Measurements from ENCODE around the gene PMP22.

The PMP22 gene

DNA sequence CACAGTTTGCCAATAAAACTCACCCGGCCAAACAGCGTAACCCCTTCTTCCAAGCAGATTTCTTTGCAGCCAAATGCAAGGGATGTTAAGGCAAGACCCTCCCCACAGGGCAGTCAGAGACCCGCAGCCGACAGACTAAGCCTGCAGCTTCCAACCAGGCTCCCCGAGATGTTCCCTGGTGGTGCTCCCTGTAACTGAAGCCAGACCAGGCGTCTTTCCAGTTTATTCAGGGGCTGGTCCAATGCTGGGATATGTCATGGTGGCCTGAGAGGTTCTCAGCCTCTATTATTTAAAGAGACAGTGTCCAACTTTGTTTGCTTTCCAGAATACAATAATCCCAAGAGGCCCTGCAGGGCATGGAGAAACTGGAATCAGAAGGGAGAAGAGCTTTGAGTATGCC lies at the start of gene PMP22:
PMP22 (minus strand) TSS at position 196 of the 400 bp plus-strand sequence. CDS start 4,599 bp downstream, outside the sequence.
- TF ChIP-seq EZH2 (optimal IDR thresholded peaks at IDR 0.05; ENCODE audit: low read depth, low read length) (no peak), CTCF (IDR thresholded peaks at IDR 0.05; ENCODE audit: low read length) (no peak), EZH2phosphoT487 (IDR thresholded peaks at IDR 0.05; ENCODE audit: low read length) (no peak)
- no peaks in the 10 kb centered on the region for H3K9me3 ChIP-seq (replicated peaks; ENCODE audit: insufficient read depth, low read length)
- no peaks in the 10 kb centered on the region for H3F3A ChIP-seq (ENCODE audit: insufficient read depth, low read length)
- no peak within 1 kb of the TSS for H3K4me2 ChIP-seq (ENCODE audit: low read depth, low read length)
- H3K9ac ChIP-seq (ENCODE audit: low read length) = no peak within 1 kb of the TSS
- no peak within 1 kb of the TSS for H3K4me3 ChIP-seq (ENCODE audit: low read length)
- H3K27me3 ChIP-seq (replicated peaks; ENCODE audit: insufficient read depth, low read length) = no peaks in the 10 kb centered on the region
- H3K4me1 ChIP-seq (ENCODE audit: low read length) = no peaks in the 10 kb centered on the region
- H4K20me1 ChIP-seq (ENCODE audit: insufficient read depth, low read length) = no peaks in the 10 kb centered on the region
- no peaks in the 10 kb centered on the region for H3K9me2 ChIP-seq (replicated peaks; ENCODE audit: insufficient read depth, low read length)
- DNase-seq = no peak
- H2AFZ ChIP-seq (ENCODE audit: low read length) = no peak within 1 kb of the TSS
- no peak within 1 kb of the TSS for H3K27ac ChIP-seq (ENCODE audit: low read length)
- H3K79me2 ChIP-seq (ENCODE audit: low read length) = no peaks in the 10 kb centered on the region
- no peaks in the 10 kb centered on the region for H3K36me3 ChIP-seq (replicated peaks; ENCODE audit: insufficient read depth, low read length)

GRCh38 chr17:15311996-15312395 lies 46.9 kb upstream of the PMP22 start:
- no peaks in the 10 kb centered on the region for H3F3A ChIP-seq (ENCODE audit: insufficient read depth, low read length)
- no peak overlapping the region for H2AFZ ChIP-seq (ENCODE audit: low read length)
- H3K4me3 ChIP-seq (ENCODE audit: low read length) = no peak overlapping the region
- no peak overlapping the region for H3K4me2 ChIP-seq (ENCODE audit: low read depth, low read length)
- H3K79me2 ChIP-seq (ENCODE audit: low read length) = no peaks in the 10 kb centered on the region
- H3K27me3 ChIP-seq (replicated peaks; ENCODE audit: insufficient read depth, low read length) = no peaks in the 10 kb centered on the region
- no peaks in the 10 kb centered on the region for H4K20me1 ChIP-seq (ENCODE audit: insufficient read depth, low read length)
- H3K9ac ChIP-seq (ENCODE audit: low read length) = no peak overlapping the region
- no peak for TF ChIP-seq EZH2phosphoT487 (IDR thresholded peaks at IDR 0.05; ENCODE audit: low read length)
- no peak for TF ChIP-seq EZH2 (optimal IDR thresholded peaks at IDR 0.05; ENCODE audit: low read depth, low read length)
- no peak for TF ChIP-seq CTCF (IDR thresholded peaks at IDR 0.05; ENCODE audit: low read length)
- H3K4me1 ChIP-seq (ENCODE audit: low read length) = no peaks in the 10 kb centered on the region
- H3K9me2 ChIP-seq (replicated peaks; ENCODE audit: insufficient read depth, low read length) = no peaks in the 10 kb centered on the region
- no peak overlapping the region for H3K27ac ChIP-seq (ENCODE audit: low read length)
- DNase-seq = no peak
- no peaks in the 10 kb centered on the region for H3K36me3 ChIP-seq (replicated peaks; ENCODE audit: insufficient read depth, low read length)
- H3K9me3 ChIP-seq (replicated peaks; ENCODE audit: insufficient read depth, low read length) = no peaks in the 10 kb centered on the region

GRCh38 chr17:15309793-15310192 lies 44.7 kb upstream of the PMP22 start:
- Histone ChIP-seq H3K4me1 (ENCODE audit: low read length) (no peaks in the 10 kb centered on the region), H3K27ac (ENCODE audit: low read length) (no peak overlapping the region), H3K9me2 (replicated peaks; ENCODE audit: insufficient read depth, low read length) (no peaks in the 10 kb centered on the region), H3K27me3 (replicated peaks; ENCODE audit: insufficient read depth, low read length) (no peaks in the 10 kb centered on the region), H3K4me3 (ENCODE audit: low read length) (no peak overlapping the region), H3K4me2 (ENCODE audit: low read depth, low read length) (no peak overlapping the region), H4K20me1 (ENCODE audit: insufficient read depth, low read length) (no peaks in the 10 kb centered on the region), H3K36me3 (replicated peaks; ENCODE audit: insufficient read depth, low read length) (no peaks in the 10 kb centered on the region), H3K79me2 (ENCODE audit: low read length) (no peaks in the 10 kb centered on the region), H2AFZ (ENCODE audit: low read length) (no peak overlapping the region), H3K9ac (ENCODE audit: low read length) (no peak overlapping the region), H3F3A (ENCODE audit: insufficient read depth, low read length) (no peaks in the 10 kb centered on the region), H3K9me3 (replicated peaks; ENCODE audit: insufficient read depth, low read length) (no peaks in the 10 kb centered on the region)
- TF ChIP-seq CTCF (IDR thresholded peaks at IDR 0.05; ENCODE audit: low read length) = no peak
- no peak for TF ChIP-seq EZH2phosphoT487 (IDR thresholded peaks at IDR 0.05; ENCODE audit: low read length)
- no peak for TF ChIP-seq EZH2 (optimal IDR thresholded peaks at IDR 0.05; ENCODE audit: low read depth, low read length)
- DNase-seq = no peak

Data from MM.1S (cell line).